ENCODE data around the gene KDM4B. TPM values are rescaled to one million over a fixed set of nuclear protein-coding genes. Genes with fewer than 3 reads are reported as not detected.

The KDM4B gene
- total and polyA plus RNA-seq, 2 of the 8 experiments (the other 6 are each of a cell fraction or from before 2014, with no cell fraction given) = 12.0 to 31.9 TPM

DNA sequence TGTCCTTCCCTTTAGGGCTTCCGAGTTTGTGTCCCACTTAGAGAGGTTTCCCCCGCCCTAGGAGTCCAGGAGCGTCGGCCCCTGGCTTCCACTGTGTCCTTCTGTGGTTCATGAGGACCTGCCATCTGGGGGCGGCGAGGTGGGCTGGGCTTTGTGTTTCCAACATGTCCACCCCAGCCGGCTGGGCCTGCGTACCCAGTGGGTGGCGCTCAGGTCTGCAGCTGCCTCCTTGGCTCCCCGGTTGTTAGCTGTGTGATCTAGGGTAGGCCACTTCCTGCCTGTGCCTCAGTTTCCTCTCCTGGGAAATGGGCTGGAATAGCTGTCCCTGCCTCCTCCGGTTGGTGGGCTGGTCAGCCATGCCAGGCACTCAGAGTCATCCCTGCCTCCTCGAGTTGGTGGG, 28.4 kb downstream of the KDM4B start:
- Histone ChIP-seq H2BK5ac (ENCODE audit: low read depth, low read length) (no peak overlapping the region), H3K9ac (replicated peaks in 1 of 4; ENCODE audit: extremely low read depth in 1 of 4, low read depth in 3 of 4, low read length in 3 of 4) (no peak overlapping the region), H4K8ac (ENCODE audit: extremely low read depth, insufficient read depth, low read length) (0 out of 2 replicates have a peak overlapping the region, but pooled peaks have one; percentile 71), H3K23ac (ENCODE audit: insufficient read length) (no peak overlapping the region), H3K4me1 (replicated peaks in 1 of 4; ENCODE audit: control insufficient read depth in 3 of 4, insufficient read depth in 4 of 4, low read length in 3 of 4) (no peaks in the 10 kb centered on the region), H3K9me3 (ENCODE audit: insufficient read depth in 2 of 2, low read depth in 1 of 2, low read length in 1 of 2) (no peaks in the 10 kb centered on the region), H3K18ac (ENCODE audit: extremely low read depth, low read length) (no peak overlapping the region), H3K56ac (replicated peaks; ENCODE audit: insufficient read length, low read depth, low read length) (no peak overlapping the region), H3K36me3 (ENCODE audit: control insufficient read depth in 2 of 4, insufficient read depth in 4 of 4, low read length in 3 of 4) (no peaks in the 10 kb centered on the region), H4K5ac (ENCODE audit: insufficient read length, low read depth, low read length) (no peak overlapping the region), H3K4me3 (ENCODE audit: extremely low read depth in 1 of 4, insufficient read depth in 2 of 4, low read depth in 3 of 4, low read length in 4 of 4) (no peak overlapping the region), H4K20me1 (replicated peaks in 1 of 2; ENCODE audit: control insufficient read depth in 1 of 2, insufficient read depth in 2 of 2, low read length in 2 of 2) (peaks cover 6 to 11% of the 10 kb centered on the region in 2 experiments), H2BK15ac (ENCODE audit: low read length) (no peak overlapping the region), H2BK120ac (replicated peaks; ENCODE audit: low read depth, low read length) (no peak overlapping the region), H2AFZ (ENCODE audit: low read length) (no peak overlapping the region), H3K23me2 (ENCODE audit: low read depth, low read length) (peaks cover 10% of the 10 kb centered on the region; the same call in 1 of the 2 replicates), H3K79me2 (ENCODE audit: control insufficient read depth in 1 of 2, insufficient read depth in 2 of 2, low read length in 2 of 2) (peaks cover 0 to 53% of the 10 kb centered on the region in 2 experiments; a peak in 2 of 4 replicates), H3K27ac (ENCODE audit: low read depth, low read length) (no peak overlapping the region), H2BK12ac (ENCODE audit: low read depth, low read length) (no peak overlapping the region), H3K4ac (replicated peaks; ENCODE audit: insufficient read length, low read depth, low read length) (no peak overlapping the region), H4K91ac (replicated peaks; ENCODE audit: insufficient read length, low read length) (no peak overlapping the region), H3K4me2 (ENCODE audit: insufficient read depth in 1 of 2, low read depth in 2 of 2, low read length in 2 of 2) (no peak overlapping the region), H3K79me1 (ENCODE audit: low read depth, low read length) (peaks cover 10% of the 10 kb centered on the region), H3K27me3 (replicated peaks in 1 of 4; ENCODE audit: control insufficient read depth in 3 of 4, extremely low read depth in 1 of 4, insufficient read depth in 3 of 4, low read length in 3 of 4) (no peaks in the 10 kb centered on the region), H2BK20ac (ENCODE audit: low read length) (no peak overlapping the region), H2AK5ac (ENCODE audit: low read depth, low read length) (no peak overlapping the region), H3K14ac (ENCODE audit: insufficient read length) (no peak overlapping the region)
- CTCF ChIA-PET (ENCODE audit: partially characterized antibody) = interaction anchor here (1.1 to 2.7 kb wide), 3 partner anchors 12 to 34 kb away, joined by 3 to 16 read pairs (median 4); no protein-coding TSS in a partner anchor
- DNase-seq (ENCODE audit: low read depth in 1 of 2, low spot score in 2 of 2) (no peak), FAIRE-seq (no peak)
- POLR2A ChIA-PET (ENCODE audit: partially characterized antibody) = interaction anchor here (1.4 kb wide), 1 partner anchor 26 kb away, joined by 4 read pairs; no protein-coding TSS in a partner anchor
- WGBS, 2 experiments (ENCODE audit: extremely low coverage in 1 of 2, insufficient coverage in 1 of 2, insufficient read length in 1 of 2, insufficient replicate concordance in 2 of 2, low coverage in 1 of 2, low lambda C conversion rate in 2 of 2, missing lambda C conversion rate in 1 of 2) = 89% methylated on average over 12 of the region's 12 CpGs; no CpG with 5 or more reads in 1 of the 2 experiments
- TF ChIP-seq TAF1 (IDR thresholded peaks at IDR 0.05; ENCODE audit: low read depth, low read length) = no peak
- TF ChIP-seq SRF (IDR thresholded peaks at IDR 0.05; ENCODE audit: low read depth, low read length) = no peak
- no peak for TF ChIP-seq CEBPB (IDR thresholded peaks at IDR 0.05; ENCODE audit: low read depth, low read length)
- no peak for TF ChIP-seq KDM4A (IDR thresholded peaks at IDR 0.05; ENCODE audit: low read depth, low read length, severe bottlenecking)
